Activated CD4-positive, alpha-beta memory T cell treated with anti-CD3 and anti-CD28 coated beads, Interleukin-2, amount 10 ng/mL, durations not matched to agents 7 days and 5 days (primary cell): ENCODE results near the gene PIK3C2B. TPM values are rescaled to one million over a fixed set of nuclear protein-coding genes. Genes with fewer than 3 reads are reported as not detected.

Experiments used
- CTCF ChIA-PET: fragments of 350-600 bp; sonication (Branson Sonifier 250); formaldehyde crosslinking; loops from one replicate; lab custom pipeline; 2021; ENCODE audit warnings: antibody characterized with exemption, inconsistent platforms; lab: Charles Lee
- POLR2A ChIA-PET: fragments of 350-600 bp; sonication (Branson Sonifier 250); formaldehyde crosslinking; loops from one replicate; lab custom pipeline; 2021; ENCODE audit warnings: antibody characterized with exemption; lab: Charles Lee
- DNase-seq: peaks from one replicate; pipeline ENCODE4 v3.0.0-alpha.2; 2020
- H3K27ac Mint-ChIP-seq: one replicate; pipeline ENCODE4 v1.8.0; 2021; ENCODE audit warnings: mild to moderate bottlenecking, mixed read lengths
- H3K27me3 Mint-ChIP-seq: one replicate; pipeline ENCODE4 v1.8.0; 2021; ENCODE audit warnings: mixed read lengths
- H3K36me3 Mint-ChIP-seq: one replicate; pipeline ENCODE4 v1.8.0; 2021; ENCODE audit warnings: low read depth, mixed read lengths
- H3K4me1 Mint-ChIP-seq: one replicate; pipeline ENCODE4 v1.8.0; 2021; ENCODE audit warnings: mixed read lengths
- H3K4me3 Mint-ChIP-seq: one replicate; pipeline ENCODE4 v1.8.0; 2021; ENCODE audit warnings: mild to moderate bottlenecking, mixed read lengths
- H3K9me3 Mint-ChIP-seq: one replicate; pipeline ENCODE4 v1.8.0; 2021; ENCODE audit warnings: mixed read lengths
- total RNA-seq, 2 experiments: library from RNA; stranded (reverse); gene quantifications; one replicate each; pipeline ENCODE4 v1.2.3, GENCODE V29; 2021

Gene PIK3C2B
- total RNA-seq, 2 experiments from 2014 or later, result 31.0 to 32.0 TPM

GRCh38 chr1:204453141-204453772, 41.3 kb downstream of the PIK3C2B start:
- no peaks in the 10 kb centered on the region for H3K27me3 Mint-ChIP-seq
- peaks cover 47% of the 10 kb centered on the region for H3K4me1 Mint-ChIP-seq
- H3K27ac Mint-ChIP-seq, result peak overlapping the region; percentile 86
- no peaks in the 10 kb centered on the region for H3K9me3 Mint-ChIP-seq
- peaks cover 33% of the 10 kb centered on the region for H3K36me3 Mint-ChIP-seq
- H3K4me3 Mint-ChIP-seq, result peak overlapping the region; percentile 46
- ChIA-PET POLR2A (interaction anchor here (1.1 to 2.2 kb wide), 6 partner anchors 10 to 63 kb away, joined by 3 to 17 read pairs (median 4); partner anchors contain the start of genes MDM4 and PIK3C2B), CTCF (interaction anchor here (0.6 to 10.6 kb wide), 9 partner anchors 9 to 354 kb away, joined by 3 to 519 read pairs (median 4); partner anchors contain the start of gene PIK3C2B)
- DNase-seq, result peak; percentile 73

- ChIA-PET CTCF (interaction anchor here (1.8 to 10.6 kb wide), 2 partner anchors 49 to 356 kb away, joined by 6 to 519 read pairs; partner anchors contain the start of gene PIK3C2B), POLR2A (interaction anchor here (1.5 to 6.0 kb wide), 5 partner anchors 8 to 54 kb away, joined by 3 to 57 read pairs (median 11); partner anchors contain the start of gene PIK3C2B)
- no peak for DNase-seq
- no peak overlapping the region for H3K27ac Mint-ChIP-seq
- no peaks in the 10 kb centered on the region for H3K27me3 Mint-ChIP-seq
- H3K36me3 Mint-ChIP-seq, result peaks cover 38% of the 10 kb centered on the region
- H3K4me3 Mint-ChIP-seq, result no peak overlapping the region
- H3K9me3 Mint-ChIP-seq, result no peaks in the 10 kb centered on the region
- H3K4me1 Mint-ChIP-seq, result peaks cover 54% of the 10 kb centered on the region
Measured at GRCh38 chr1:204451352-204452124, 43.1 kb downstream of the PIK3C2B start.

GRCh38 chr1:204450461-204451257, 43.9 kb downstream of the PIK3C2B start:
- Mint-ChIP-seq H3K27me3 (no peaks in the 10 kb centered on the region), H3K36me3 (peaks cover 41% of the 10 kb centered on the region), H3K9me3 (no peaks in the 10 kb centered on the region), H3K27ac (no peak overlapping the region), H3K4me3 (no peak overlapping the region), H3K4me1 (peaks cover 62% of the 10 kb centered on the region)
- DNase-seq, result no peak
- ChIA-PET CTCF (interaction anchor here (6.4 to 10.6 kb wide), 2 partner anchors 20 to 50 kb away, joined by 63 to 519 read pairs; partner anchors contain the start of gene PIK3C2B), POLR2A (interaction anchor here (0.7 to 6.0 kb wide), 3 partner anchors 44 to 66 kb away, joined by 3 to 57 read pairs (median 11); partner anchors contain the start of genes MDM4 and PIK3C2B)

GRCh38 chr1:204449678-204450280, 44.8 kb downstream of the PIK3C2B start:
- no peak for DNase-seq
- Mint-ChIP-seq H3K27me3 (no peaks in the 10 kb centered on the region), H3K9me3 (no peaks in the 10 kb centered on the region), H3K36me3 (peaks cover 45% of the 10 kb centered on the region), H3K4me1 (peaks cover 64% of the 10 kb centered on the region), H3K27ac (no peak overlapping the region), H3K4me3 (no peak overlapping the region)
- ChIA-PET POLR2A (interaction anchor here (2.8 to 6.0 kb wide), 2 partner anchors 45 to 56 kb away, joined by 11 to 57 read pairs; partner anchors contain the start of gene PIK3C2B), CTCF (interaction anchor here (1.5 to 10.6 kb wide), 3 partner anchors 19 to 63 kb away, joined by 3 to 519 read pairs (median 63); partner anchors contain the start of gene PIK3C2B)

- no peak overlapping the region for H3K4me3 Mint-ChIP-seq
- CTCF ChIA-PET, result interaction anchor here (0.6 to 10.6 kb wide), 5 partner anchors 18 to 702 kb away, joined by 3 to 519 read pairs (median 4); partner anchors contain the start of gene PIK3C2B
- H3K27ac Mint-ChIP-seq, result peak overlapping the region; percentile 23
Measured at GRCh38 chr1:204448991-204449677, 45.5 kb downstream of the PIK3C2B start.

DNA sequence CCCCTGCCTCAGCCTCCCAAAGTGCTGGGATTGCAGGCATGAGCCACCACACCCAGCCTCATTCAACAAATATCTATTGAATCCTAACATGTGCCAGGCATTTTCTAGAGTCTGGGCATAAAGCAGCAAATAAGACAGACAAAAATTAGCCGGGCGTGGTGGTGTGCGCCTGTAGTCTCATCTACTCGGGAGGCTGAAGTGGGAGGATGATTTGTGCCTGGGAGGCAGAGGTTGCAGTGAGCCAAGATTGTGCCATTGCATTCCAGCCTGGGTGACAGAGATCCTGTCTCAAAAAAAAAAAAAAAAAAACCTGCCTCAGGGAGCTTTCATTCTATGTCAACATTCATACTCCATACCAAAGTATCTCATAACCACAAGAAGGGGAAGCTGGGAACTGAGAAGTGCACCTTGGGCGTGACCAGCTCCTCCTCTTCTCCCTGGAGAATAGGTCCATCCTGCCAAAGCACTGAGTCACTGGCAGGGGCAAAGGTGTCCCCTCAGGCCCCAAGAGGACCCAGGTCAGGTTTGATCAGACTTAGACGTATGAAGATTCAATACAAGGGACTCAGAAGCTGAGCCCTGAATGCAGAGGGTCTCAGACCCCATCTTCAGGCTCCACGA, 46.2 kb downstream of the PIK3C2B start:
- Mint-ChIP-seq H3K36me3 (peaks cover 50% of the 10 kb centered on the region), H3K4me1 (peaks cover 72% of the 10 kb centered on the region), H3K27ac (peak overlapping the region; percentile 23), H3K27me3 (no peaks in the 10 kb centered on the region), H3K4me3 (no peak overlapping the region), H3K9me3 (no peaks in the 10 kb centered on the region)
- ChIA-PET POLR2A (interaction anchor here (0.6 to 6.0 kb wide), 8 partner anchors 38 to 547 kb away, joined by 3 to 57 read pairs (median 4); partner anchors contain the start of gene PIK3C2B), CTCF (interaction anchor here (0.6 to 10.6 kb wide), 7 partner anchors 9 to 703 kb away, joined by 3 to 519 read pairs (median 4); partner anchors contain the start of gene PIK3C2B)
- no peak for DNase-seq

More at GRCh38 chr1:204448991-204449677, 45.5 kb downstream of the PIK3C2B start:
- Mint-ChIP-seq H3K4me1 (peaks cover 66% of the 10 kb centered on the region), H3K27me3 (no peaks in the 10 kb centered on the region), H3K36me3 (peaks cover 48% of the 10 kb centered on the region), H3K9me3 (no peaks in the 10 kb centered on the region)
- POLR2A ChIA-PET, result interaction anchor here (0.6 to 6.0 kb wide), 4 partner anchors 40 to 547 kb away, joined by 3 to 57 read pairs (median 8); partner anchors contain the start of gene PIK3C2B
- no peak for DNase-seq

DNA sequence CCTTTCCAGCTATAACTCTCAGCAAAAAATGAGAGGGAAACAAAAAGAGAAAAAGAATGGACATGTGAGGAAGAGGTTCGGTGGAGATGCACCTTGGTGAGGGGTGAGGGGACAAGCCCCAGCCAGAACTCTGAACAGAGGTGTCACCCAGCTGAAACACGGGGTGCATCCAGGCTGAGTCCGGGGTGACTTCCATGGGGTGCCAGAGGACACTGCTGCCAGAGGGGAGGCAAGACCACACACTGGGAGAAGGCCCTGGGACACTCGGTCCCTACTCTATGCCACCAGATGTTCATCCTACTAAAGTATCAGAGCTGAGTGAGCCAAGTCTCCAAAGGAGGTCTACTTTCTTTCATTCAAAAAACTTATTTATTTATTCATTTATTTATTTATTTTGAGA, 46.9 kb downstream of the PIK3C2B start:
- Mint-ChIP-seq H3K4me1 (peaks cover 67% of the 10 kb centered on the region), H3K27me3 (no peaks in the 10 kb centered on the region), H3K9me3 (no peaks in the 10 kb centered on the region), H3K27ac (no peak overlapping the region), H3K36me3 (peaks cover 52% of the 10 kb centered on the region), H3K4me3 (no peak overlapping the region)
- ChIA-PET CTCF (interaction anchor here (0.6 to 10.6 kb wide), 8 partner anchors 8 to 359 kb away, joined by 3 to 519 read pairs (median 14); partner anchors contain the start of gene PIK3C2B), POLR2A (interaction anchor here (1.2 to 6.0 kb wide), 7 partner anchors 11 to 68 kb away, joined by 4 to 57 read pairs (median 5); partner anchors contain the start of genes MDM4 and PIK3C2B)
- no peak for DNase-seq

DNA sequence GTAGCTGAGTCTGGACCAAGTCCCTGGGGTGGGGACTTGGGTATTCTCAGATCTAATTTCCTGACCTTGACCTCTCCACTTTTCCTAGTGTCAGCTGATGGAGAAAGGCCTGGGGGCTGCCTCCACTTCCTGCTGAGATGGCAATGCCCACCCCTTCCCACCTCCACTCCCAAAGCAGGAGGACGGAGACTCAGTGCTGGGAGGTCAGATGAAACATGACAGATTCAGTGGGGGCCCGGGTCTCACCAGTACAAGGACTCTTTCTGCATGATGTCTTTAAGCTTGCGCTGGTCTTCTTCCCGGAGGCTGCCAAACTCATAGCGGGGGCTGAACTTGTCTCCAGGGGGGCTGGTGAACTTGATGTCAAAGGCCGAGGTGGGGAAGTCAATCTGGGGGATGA, 47.4 kb downstream of the PIK3C2B start:
- peaks cover 66% of the 10 kb centered on the region for H3K4me1 Mint-ChIP-seq
- peaks cover 57% of the 10 kb centered on the region for H3K36me3 Mint-ChIP-seq
- H3K9me3 Mint-ChIP-seq, result no peaks in the 10 kb centered on the region
- POLR2A ChIA-PET, result interaction anchor here (0.9 to 6.0 kb wide), 10 partner anchors 11 to 119 kb away, joined by 3 to 57 read pairs (median 4); partner anchors contain the start of genes MDM4 and PIK3C2B
- no peaks in the 10 kb centered on the region for H3K27me3 Mint-ChIP-seq
- no peak overlapping the region for H3K4me3 Mint-ChIP-seq
- no peak overlapping the region for H3K27ac Mint-ChIP-seq
- no peak for DNase-seq
- CTCF ChIA-PET, result interaction anchor here (0.6 to 10.6 kb wide), 19 partner anchors 8 to 360 kb away, joined by 3 to 519 read pairs (median 5); partner anchors contain the start of genes MDM4 and PIK3C2B

- Mint-ChIP-seq H3K4me3 (no peak overlapping the region), H3K36me3 (peaks cover 63% of the 10 kb centered on the region), H3K9me3 (no peaks in the 10 kb centered on the region), H3K4me1 (peaks cover 61% of the 10 kb centered on the region), H3K27me3 (no peaks in the 10 kb centered on the region), H3K27ac (peak overlapping the region; percentile 57)
- ChIA-PET POLR2A (interaction anchor here (0.6 to 6.0 kb wide), 9 partner anchors 12 to 119 kb away, joined by 3 to 57 read pairs (median 4); partner anchors contain the start of genes MDM4 and PIK3C2B), CTCF (interaction anchor here (0.6 to 10.6 kb wide), 25 partner anchors 7 to 360 kb away, joined by 3 to 519 read pairs (median 4); partner anchors contain the start of genes MDM4 and PIK3C2B)
- DNase-seq, result peak; percentile 79
Measured at GRCh38 chr1:204446413-204447111, 48.0 kb downstream of the PIK3C2B start.
